GM12872 (cell line): ENCODE measurements around the gene SP5.

Experiments used
- CTCF ChIP-seq: IDR thresholded peaks from 3 replicates; pipeline ENCODE4 v1.5.1; 2011; ENCODE audit warnings: low read depth, mild to moderate bottlenecking, low read length, moderate library complexity; ENCODE audit not compliant: insufficient read depth

The SP5 gene

DNA sequence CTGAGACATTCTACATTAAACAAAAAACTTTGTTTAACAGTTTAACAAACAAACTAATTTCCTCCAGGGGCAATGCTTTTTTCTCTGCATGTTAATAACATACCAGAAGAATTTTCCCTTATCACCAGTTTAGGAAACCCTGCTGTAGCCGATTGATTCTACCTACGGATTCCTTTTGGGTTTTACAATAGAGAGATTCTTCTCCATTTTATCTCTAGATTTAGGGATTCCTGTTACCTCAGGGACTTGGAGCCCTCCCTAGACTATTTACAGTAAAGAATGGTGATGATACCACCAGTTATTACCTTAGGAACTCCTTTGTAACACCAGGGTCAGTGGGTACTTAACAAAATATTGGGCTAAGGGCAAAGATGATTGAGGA, 49.7 kb downstream of the SP5 start:
- TF ChIP-seq CTCF, result no peak

GRCh38 chr2:170766693-170767092, 51.6 kb downstream of the SP5 start:
- no peak for TF ChIP-seq CTCF
